Measurements from ENCODE around the gene ATP6V1B1.

Gene ATP6V1B1

GRCh38 chr2:70935468-70936164, at the start of gene ATP6V1B1:
Gene ATP6V1B1 (plus strand): TSS chr2:70935900. CDS start chr2:70935955, 55 bp downstream.
- in situ Hi-C loops (cut with MboI; ENCODE audit: low pct_unique_long_range_greater_than_20kb, low sequenced_read_pairs): loop anchor here (25.0 kb wide), 1 partner anchor 273 kb away; no protein-coding TSS in a partner anchor
- DNase-seq: no peak

- DNase-seq: no peak
- in situ Hi-C loops (cut with MboI; ENCODE audit: low pct_unique_long_range_greater_than_20kb, low sequenced_read_pairs): no loop called here
Measured at GRCh38 chr2:70886541-70886987, 49.1 kb upstream of the ATP6V1B1 start.

- in situ Hi-C loops (cut with MboI; ENCODE audit: low pct_unique_long_range_greater_than_20kb, low sequenced_read_pairs): no loop called here
- DNase-seq: no peak
Measured at GRCh38 chr2:70887208-70887549, 48.5 kb upstream of the ATP6V1B1 start.

- in situ Hi-C loops (cut with MboI; ENCODE audit: low pct_unique_long_range_greater_than_20kb, low sequenced_read_pairs): no loop called here
- DNase-seq: peak; percentile 52
Measured at GRCh38 chr2:70887550-70888246, 48.0 kb upstream of the ATP6V1B1 start.

DNA sequence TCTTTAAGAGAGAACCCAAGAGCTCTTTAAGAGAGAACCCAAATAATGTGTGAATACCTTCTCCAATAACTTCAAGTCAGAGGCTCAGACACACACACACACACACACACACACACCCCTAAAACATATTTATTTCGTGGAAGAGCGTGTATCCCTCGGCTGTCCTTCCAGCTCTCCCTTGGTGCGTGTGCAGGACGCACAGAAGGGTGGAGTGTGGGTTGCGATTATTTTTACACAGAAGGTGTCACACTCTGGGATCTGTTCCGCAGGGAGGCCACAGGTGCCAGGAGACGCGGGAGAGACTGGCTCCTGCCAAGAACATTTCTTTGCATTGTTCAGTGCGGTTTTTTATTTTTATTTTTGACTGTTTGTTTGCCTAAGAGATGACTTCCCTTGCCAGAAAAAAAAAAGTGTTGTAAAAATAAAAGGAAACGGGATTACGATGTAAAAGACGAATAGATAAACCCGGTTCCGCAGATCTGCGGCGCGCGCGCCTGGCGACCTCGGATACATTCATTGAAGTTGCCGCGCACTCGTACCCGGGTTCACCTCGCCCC, 47.3 kb upstream of the ATP6V1B1 start:
- DNase-seq: no peak
- in situ Hi-C loops (cut with MboI; ENCODE audit: low pct_unique_long_range_greater_than_20kb, low sequenced_read_pairs): no loop called here

DNA sequence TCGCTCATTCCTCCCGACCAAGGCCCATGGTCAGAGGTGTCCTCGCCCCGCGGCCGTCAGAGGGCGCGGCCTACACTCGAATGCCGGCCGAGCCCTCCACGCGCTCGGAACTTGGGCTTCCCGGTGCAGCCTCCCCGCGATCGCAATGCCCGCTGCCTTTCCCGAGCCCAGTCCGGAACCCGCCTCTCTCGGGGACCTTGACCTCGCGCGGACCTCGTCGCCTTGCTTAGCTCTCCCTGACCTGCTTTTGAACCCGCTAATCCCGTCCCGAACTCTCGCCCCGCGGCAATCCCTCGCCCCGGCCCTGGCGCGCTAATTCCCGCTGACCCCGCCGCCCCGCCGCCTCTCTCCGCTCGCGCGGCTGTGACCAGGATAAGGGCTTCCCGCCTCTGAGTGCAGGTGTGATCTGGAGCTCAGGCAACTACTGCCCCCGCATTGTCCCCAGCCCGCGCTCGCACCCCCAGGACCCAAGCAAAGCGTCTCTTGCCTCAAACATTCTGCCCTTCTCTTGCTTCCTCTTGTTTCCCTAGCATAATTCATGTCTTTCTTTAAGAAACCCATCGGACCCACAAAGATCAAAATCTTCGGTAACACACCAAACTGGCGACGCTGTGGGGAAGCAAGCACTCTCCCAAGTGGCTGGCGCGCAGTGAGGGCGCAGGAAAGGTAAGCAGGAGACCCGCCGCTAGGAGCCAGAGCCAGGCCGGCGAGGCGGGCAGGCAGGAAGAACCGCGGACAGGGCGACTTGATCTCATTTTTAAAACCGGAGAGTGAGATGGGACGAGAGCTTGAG, 46.6 kb upstream of the ATP6V1B1 start:
- in situ Hi-C loops (cut with MboI; ENCODE audit: low pct_unique_long_range_greater_than_20kb, low sequenced_read_pairs): no loop called here

GRCh38 chr2:70889716-70890037, 46.0 kb upstream of the ATP6V1B1 start:
- DNase-seq: no peak
- in situ Hi-C loops (cut with MboI; ENCODE audit: low pct_unique_long_range_greater_than_20kb, low sequenced_read_pairs): no loop called here

More for the DNA sequence above, 46.6 kb upstream of the ATP6V1B1 start:
- DNase-seq: no peak

DNA sequence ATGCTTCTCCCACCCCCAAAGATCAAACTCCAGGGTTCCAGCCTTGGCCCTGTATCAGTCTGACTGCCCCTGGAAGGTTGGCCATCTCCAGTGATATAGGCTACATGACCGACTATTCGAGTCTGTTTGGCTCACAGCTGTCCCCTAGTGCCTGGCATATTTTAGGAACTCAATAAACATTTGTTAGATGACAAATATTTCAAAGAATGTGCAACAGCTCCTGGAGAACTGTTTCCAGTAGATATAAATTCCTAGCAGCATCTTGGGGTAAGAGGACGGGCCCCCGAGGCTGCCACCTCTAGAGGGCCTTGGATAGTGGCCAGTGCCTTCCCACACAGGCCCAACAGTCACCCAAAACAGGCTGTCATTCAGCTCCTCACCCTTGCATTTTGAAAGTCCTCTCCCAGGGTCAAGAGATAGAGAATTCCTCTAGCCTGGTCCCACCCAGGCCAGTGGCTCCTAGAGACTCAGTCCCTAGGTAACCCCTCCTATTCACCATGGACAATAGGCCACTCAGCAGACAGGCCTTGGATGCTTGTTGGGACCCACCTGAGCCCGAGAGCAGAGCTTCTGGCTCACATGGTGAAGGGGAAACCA, 45.1 kb upstream of the ATP6V1B1 start:
- no peak for DNase-seq
- in situ Hi-C loops (cut with MboI; ENCODE audit: low pct_unique_long_range_greater_than_20kb, low sequenced_read_pairs): no loop called here

- in situ Hi-C loops (cut with MboI; ENCODE audit: low pct_unique_long_range_greater_than_20kb, low sequenced_read_pairs): no loop called here
- no peak for DNase-seq
Measured at GRCh38 chr2:70891572-70892357, 43.9 kb upstream of the ATP6V1B1 start.

- DNase-seq: no peak
- in situ Hi-C loops (cut with MboI; ENCODE audit: low pct_unique_long_range_greater_than_20kb, low sequenced_read_pairs): no loop called here
Measured at GRCh38 chr2:70892750-70893149, 43.0 kb upstream of the ATP6V1B1 start.

DNA sequence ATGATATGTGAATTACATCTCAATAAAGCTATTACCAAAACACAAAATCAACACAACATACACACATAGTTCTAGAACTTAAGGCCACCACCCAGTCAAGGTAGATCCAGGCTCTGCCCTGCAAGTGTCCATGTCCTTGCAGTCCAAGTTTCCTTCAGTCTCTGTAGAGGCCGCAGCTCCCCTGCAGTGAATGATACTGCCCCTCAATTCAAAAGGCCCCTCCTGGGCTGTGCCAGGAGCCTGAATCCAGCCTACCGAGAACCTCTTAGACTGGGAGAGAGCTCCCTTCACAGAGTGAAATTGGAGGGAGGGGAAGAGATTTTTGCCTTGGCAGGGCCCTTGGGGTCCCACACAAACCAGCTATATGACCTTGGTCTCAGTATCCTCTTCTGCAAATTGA, 42.5 kb upstream of the ATP6V1B1 start:
- no peak for DNase-seq
- in situ Hi-C loops (cut with MboI; ENCODE audit: low pct_unique_long_range_greater_than_20kb, low sequenced_read_pairs): no loop called here

- in situ Hi-C loops (cut with MboI; ENCODE audit: low pct_unique_long_range_greater_than_20kb, low sequenced_read_pairs): no loop called here
- no peak for DNase-seq
Measured at GRCh38 chr2:70894765-70895164, 40.9 kb upstream of the ATP6V1B1 start.

- in situ Hi-C loops (cut with MboI; ENCODE audit: low pct_unique_long_range_greater_than_20kb, low sequenced_read_pairs): no loop called here
- no peak for DNase-seq
Measured at GRCh38 chr2:70895249-70895648, 40.5 kb upstream of the ATP6V1B1 start.

GRCh38 chr2:70895998-70896764, 39.5 kb upstream of the ATP6V1B1 start:
- DNase-seq: no peak
- in situ Hi-C loops (cut with MboI; ENCODE audit: low pct_unique_long_range_greater_than_20kb, low sequenced_read_pairs): no loop called here

GRCh38 chr2:70896765-70897202, 38.9 kb upstream of the ATP6V1B1 start:
- in situ Hi-C loops (cut with MboI; ENCODE audit: low pct_unique_long_range_greater_than_20kb, low sequenced_read_pairs): no loop called here
- DNase-seq: no peak

- no peak for DNase-seq
- in situ Hi-C loops (cut with MboI; ENCODE audit: low pct_unique_long_range_greater_than_20kb, low sequenced_read_pairs): no loop called here
Measured at GRCh38 chr2:70897203-70897976, 38.3 kb upstream of the ATP6V1B1 start.

GRCh38 chr2:70897977-70898226, 37.8 kb upstream of the ATP6V1B1 start:
- in situ Hi-C loops (cut with MboI; ENCODE audit: low pct_unique_long_range_greater_than_20kb, low sequenced_read_pairs): no loop called here
- no peak for DNase-seq

Data from KBM-7 (cell line).